PC-9 (cell line): ENCODE results near the gene RPL27. TPM values are rescaled to one million over a fixed set of nuclear protein-coding genes. Genes with fewer than 3 reads are reported as not detected.

Experiments used
- BruUV-seq: library from RNA; stranded (reverse); fragments of 400-500 nt; replicated peaks from 2 replicates; lab custom pipeline; 2021; lab: Mats Ljungman, UMichigan
- CTCF ChIA-PET: fragments of 300-600 bp; sonication (Branson Sonifier 250); formaldehyde crosslinking; loops from one replicate; lab custom pipeline; 2022; ENCODE audit warnings: antibody characterized with exemption; lab: Charles Lee
- POLR2A ChIA-PET: fragments of 300-600 bp; sonication (Branson Sonifier 250); formaldehyde crosslinking; loops from one replicate; lab custom pipeline; 2022; ENCODE audit warnings: antibody characterized with exemption; ENCODE audit not compliant: unreplicated experiment; lab: Charles Lee
- DNase-seq, 2 experiments: peaks; one replicate each; pipeline versions ENCODE4 v3.0.0 to v3.0.0-alpha.2; 2015 to 2022; ENCODE audit warnings: mixed read lengths in 1 of 2
- H2AFZ ChIP-seq: fragments of 200-600 bp; sonication (generic); 2 replicates; pipeline ENCODE4 v1.8.1; 2017; ENCODE audit warnings: antibody characterized with exemption
- H3F3A ChIP-seq: fragments of 200-600 bp; sonication (generic); 2 replicates; pipeline ENCODE4 v1.8.1; 2017; ENCODE audit warnings: antibody characterized with exemption, mild to moderate bottlenecking, low read depth; ENCODE audit not compliant: insufficient read depth
- H3K27ac ChIP-seq: fragments of 200-600 bp; sonication (generic); 2 replicates; pipeline ENCODE4 v1.6.1; 2016; ENCODE audit warnings: mixed run types
- H3K27me3 ChIP-seq: fragments of 200-600 bp; sonication (generic); 2 replicates; pipeline ENCODE4 v1.6.1; 2016; ENCODE audit warnings: low read depth, mixed run types; ENCODE audit not compliant: insufficient read depth
- H3K36me3 ChIP-seq: fragments of 200-600 bp; sonication (generic); 2 replicates; pipeline ENCODE4 v1.6.1; 2016; ENCODE audit warnings: low read depth, mixed run types
- H3K4me1 ChIP-seq: fragments of 200-600 bp; sonication (generic); replicated peaks from 2 replicates; pipeline ENCODE4 v1.6.1; 2016; ENCODE audit warnings: mixed run types; ENCODE audit not compliant: insufficient read depth
- H3K4me2 ChIP-seq: fragments of 200-600 bp; sonication (generic); 2 replicates; pipeline ENCODE4 v1.6.1; 2017; ENCODE audit warnings: mixed run types
- H3K4me3 ChIP-seq: fragments of 200-600 bp; sonication (generic); 2 replicates; pipeline ENCODE4 v1.6.1; 2016; ENCODE audit warnings: mixed run types
- H3K79me2 ChIP-seq: fragments of 200-600 bp; sonication (generic); 2 replicates; pipeline ENCODE4 v1.6.1; 2017; ENCODE audit warnings: low read depth, mixed run types
- H3K9me2 ChIP-seq: fragments of 200-600 bp; sonication (generic); 2 replicates; pipeline ENCODE4 v1.8.1; 2017; ENCODE audit warnings: mild to moderate bottlenecking; ENCODE audit not compliant: insufficient read depth
- H3K9me3 ChIP-seq: fragments of 200-600 bp; sonication (generic); 2 replicates; pipeline ENCODE4 v1.8.1; 2016; ENCODE audit warnings: low read depth; ENCODE audit not compliant: insufficient read depth
- H4K20me1 ChIP-seq: fragments of 200-600 bp; sonication (generic); 2 replicates; pipeline ENCODE4 v1.8.1; 2017; ENCODE audit not compliant: insufficient read depth
- EZH2 ChIP-seq: fragments of 200-600 bp; sonication (generic); IDR thresholded peaks from 2 replicates; pipeline ENCODE4 v1.8.0; 2017; ENCODE audit warnings: antibody characterized with exemption, low read depth
- intact Hi-C: fragments of 100-400 bp; cut with micrococcal nuclease; formaldehyde crosslinking; loops from one replicate; pipeline ENCODE4 v1.10.0; 2022; ENCODE audit not compliant: unreplicated experiment
- total RNA-seq: library from RNA; stranded (reverse); gene quantifications from 2 replicates; pipeline ENCODE4 v1.2.3, GENCODE V29; 2021
- TF ChIP-seq, protein P1 (sequence below): fragments of 200-600 bp; sonication (generic); conservative IDR thresholded peaks from 2 replicates; pipeline ENCODE4 v1.6.1; 2017; ENCODE audit warnings: mixed run types, antibody characterized with exemption, mild to moderate bottlenecking, moderate library complexity

Gene RPL27
- total RNA-seq, 1 experiment from 2014 or later, result 950 TPM

DNA sequence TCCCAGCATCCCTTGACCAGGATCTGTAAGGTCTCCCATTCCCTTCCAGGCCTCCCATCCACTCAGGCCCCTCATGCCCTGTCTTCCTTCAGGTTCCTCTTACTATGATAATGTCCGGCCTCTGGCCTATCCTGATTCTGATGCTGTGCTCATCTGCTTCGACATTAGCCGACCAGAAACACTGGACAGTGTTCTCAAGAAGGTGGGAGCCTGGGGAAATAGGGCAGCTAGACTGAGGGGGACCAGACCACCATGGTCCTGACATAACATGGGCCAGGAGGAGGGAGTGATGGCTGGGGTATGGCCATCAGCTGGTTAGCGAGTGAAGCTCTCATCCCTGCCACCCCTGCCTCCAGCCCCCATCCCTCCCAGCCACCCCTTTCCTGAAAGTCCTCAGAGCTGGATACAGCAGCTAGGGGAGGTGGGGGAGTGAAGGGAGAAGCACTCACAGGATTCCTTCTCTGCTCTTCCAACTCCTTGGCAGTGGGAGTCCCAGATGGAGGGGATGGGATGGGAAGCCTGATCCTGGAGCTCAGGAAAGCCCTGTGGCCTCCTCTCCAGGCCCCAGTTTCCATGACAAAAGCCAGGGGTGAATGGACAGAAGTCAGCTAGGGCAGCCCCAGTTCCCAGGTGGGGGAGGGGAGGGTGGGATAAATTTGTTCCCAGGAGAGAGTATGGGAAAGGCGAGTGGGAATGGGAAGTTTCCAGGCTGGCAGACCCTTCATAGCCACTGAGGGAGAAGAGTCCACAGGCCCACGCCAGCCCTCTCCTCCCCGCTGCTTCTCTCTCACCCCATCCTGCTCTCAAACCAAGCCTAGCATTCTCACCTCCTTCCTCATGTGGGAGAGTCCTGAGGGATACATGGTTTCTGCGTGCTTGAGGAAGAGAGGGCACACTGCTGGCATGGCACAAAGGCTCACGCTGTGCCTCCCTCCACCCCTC lies 29.1 kb downstream of the RPL27 start:
- no peaks in the 10 kb centered on the region for H3K36me3 ChIP-seq
- no peaks in the 10 kb centered on the region for H4K20me1 ChIP-seq
- no peaks in the 10 kb centered on the region for H3K9me3 ChIP-seq
- H3K4me1 ChIP-seq, result peaks cover 7% of the 10 kb centered on the region
- peaks cover 17% of the 10 kb centered on the region; the same call in 1 of the 2 replicates for H3F3A ChIP-seq
- POLR2A ChIA-PET, result no interaction called here
- no peak overlapping the region for H3K4me3 ChIP-seq
- BruUV-seq, result no TSS peak
- no peaks in the 10 kb centered on the region for H3K9me2 ChIP-seq
- TF ChIP-seq, protein P1, sequence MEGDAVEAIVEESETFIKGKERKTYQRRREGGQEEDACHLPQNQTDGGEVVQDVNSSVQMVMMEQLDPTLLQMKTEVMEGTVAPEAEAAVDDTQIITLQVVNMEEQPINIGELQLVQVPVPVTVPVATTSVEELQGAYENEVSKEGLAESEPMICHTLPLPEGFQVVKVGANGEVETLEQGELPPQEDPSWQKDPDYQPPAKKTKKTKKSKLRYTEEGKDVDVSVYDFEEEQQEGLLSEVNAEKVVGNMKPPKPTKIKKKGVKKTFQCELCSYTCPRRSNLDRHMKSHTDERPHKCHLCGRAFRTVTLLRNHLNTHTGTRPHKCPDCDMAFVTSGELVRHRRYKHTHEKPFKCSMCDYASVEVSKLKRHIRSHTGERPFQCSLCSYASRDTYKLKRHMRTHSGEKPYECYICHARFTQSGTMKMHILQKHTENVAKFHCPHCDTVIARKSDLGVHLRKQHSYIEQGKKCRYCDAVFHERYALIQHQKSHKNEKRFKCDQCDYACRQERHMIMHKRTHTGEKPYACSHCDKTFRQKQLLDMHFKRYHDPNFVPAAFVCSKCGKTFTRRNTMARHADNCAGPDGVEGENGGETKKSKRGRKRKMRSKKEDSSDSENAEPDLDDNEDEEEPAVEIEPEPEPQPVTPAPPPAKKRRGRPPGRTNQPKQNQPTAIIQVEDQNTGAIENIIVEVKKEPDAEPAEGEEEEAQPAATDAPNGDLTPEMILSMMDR, result no peak
- TF ChIP-seq EZH2, result no peak
- no peak overlapping the region for H3K4me2 ChIP-seq
- no peak overlapping the region for H2AFZ ChIP-seq
- no peaks in the 10 kb centered on the region for H3K79me2 ChIP-seq
- intact Hi-C loops, result no loop called here
- no peaks in the 10 kb centered on the region for H3K27me3 ChIP-seq
- DNase-seq, result no peak
- CTCF ChIA-PET, result interaction anchor here (0.6 kb wide), 1 partner anchor 121 kb away, joined by 6 read pairs; no protein-coding TSS in a partner anchor
- H3K27ac ChIP-seq, result no peak overlapping the region

DNA sequence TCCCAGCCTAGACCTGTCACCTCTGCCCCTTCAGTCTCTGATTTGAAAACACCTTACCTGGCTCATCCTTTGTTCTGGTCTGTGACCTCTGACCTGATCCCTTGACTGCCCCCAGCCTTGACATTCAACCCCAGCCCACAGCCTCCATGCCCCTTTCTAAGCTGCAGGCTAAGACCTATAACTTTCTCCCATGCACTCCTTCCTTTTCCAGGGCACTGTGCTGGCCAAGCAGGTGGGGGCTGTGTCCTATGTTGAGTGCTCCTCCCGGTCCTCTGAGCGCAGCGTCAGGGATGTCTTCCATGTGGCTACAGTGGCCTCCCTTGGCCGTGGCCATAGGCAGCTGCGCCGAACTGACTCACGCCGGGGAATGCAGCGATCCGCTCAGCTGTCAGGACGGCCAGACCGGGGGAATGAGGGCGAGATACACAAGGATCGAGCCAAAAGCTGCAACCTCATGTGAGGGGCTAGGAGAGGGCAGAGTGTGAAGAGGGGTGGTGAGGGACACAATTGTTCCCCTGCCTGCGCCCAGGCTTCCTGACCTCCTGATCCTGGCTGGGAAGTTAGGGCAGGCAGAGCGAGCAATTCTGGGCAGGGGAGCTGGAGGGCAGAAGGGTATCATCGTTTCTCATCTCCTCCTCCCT lies 30.1 kb downstream of the RPL27 start:
- TF ChIP-seq EZH2, result no peak
- TF ChIP-seq, protein P1, result no peak
- no peaks in the 10 kb centered on the region for H3K36me3 ChIP-seq
- H3F3A ChIP-seq, result peaks cover 17% of the 10 kb centered on the region; the same call in 1 of the 2 replicates
- H2AFZ ChIP-seq, result no peak overlapping the region
- intact Hi-C loops, result no loop called here
- no peak overlapping the region for H3K4me2 ChIP-seq
- ChIA-PET CTCF (interaction anchor here (0.6 kb wide), 1 partner anchor 310 kb away, joined by 3 read pairs; no protein-coding TSS in a partner anchor), POLR2A (no interaction called here)
- DNase-seq, result no peak
- H3K4me3 ChIP-seq, result no peak overlapping the region
- H4K20me1 ChIP-seq, result no peaks in the 10 kb centered on the region
- no TSS peak for BruUV-seq
- H3K27me3 ChIP-seq, result no peaks in the 10 kb centered on the region
- H3K9me3 ChIP-seq, result no peaks in the 10 kb centered on the region
- no peaks in the 10 kb centered on the region for H3K9me2 ChIP-seq
- no peak overlapping the region for H3K27ac ChIP-seq
- H3K79me2 ChIP-seq, result no peaks in the 10 kb centered on the region
- H3K4me1 ChIP-seq, result no peaks in the 10 kb centered on the region

DNA sequence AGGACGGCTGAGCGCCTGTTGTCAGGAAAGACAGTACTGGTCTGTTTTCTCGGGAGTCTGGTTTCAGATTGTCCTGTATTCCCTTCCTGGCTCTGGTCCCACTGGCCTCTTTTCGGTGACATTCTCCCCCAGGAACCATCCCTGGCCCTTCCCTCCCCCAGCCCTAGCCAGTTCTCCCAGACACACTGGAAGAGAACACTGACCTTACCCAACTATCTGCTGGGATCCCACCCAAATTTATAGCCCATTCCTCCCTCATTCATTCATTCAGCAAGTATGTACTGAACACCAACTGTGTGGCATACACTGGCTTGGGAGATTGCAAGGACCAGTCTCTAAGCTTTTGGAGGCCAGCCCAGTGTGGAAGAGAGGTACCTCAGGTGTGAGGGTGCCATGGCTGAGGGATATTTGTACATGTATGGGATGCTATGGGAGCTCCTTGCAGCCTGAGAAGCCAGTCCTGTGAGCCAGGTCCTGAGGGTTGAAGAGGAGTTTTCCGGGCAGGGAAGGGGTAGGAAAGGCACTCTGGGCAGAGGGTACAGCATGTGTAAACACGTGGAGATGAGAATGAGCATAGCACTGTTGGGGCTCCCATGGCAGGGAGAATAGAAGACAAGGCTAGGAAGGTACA lies 32.0 kb downstream of the RPL27 start:
- Histone ChIP-seq H4K20me1 (no peaks in the 10 kb centered on the region), H3K27me3 (no peaks in the 10 kb centered on the region), H3K4me1 (no peaks in the 10 kb centered on the region), H3K79me2 (no peaks in the 10 kb centered on the region), H2AFZ (no peak overlapping the region), H3K9me2 (no peaks in the 10 kb centered on the region), H3K27ac (no peak overlapping the region), H3K4me3 (no peak overlapping the region), H3F3A (peaks cover 17% of the 10 kb centered on the region; the same call in 1 of the 2 replicates), H3K9me3 (no peaks in the 10 kb centered on the region), H3K36me3 (no peaks in the 10 kb centered on the region), H3K4me2 (no peak overlapping the region)
- TF ChIP-seq, protein P1, result no peak
- intact Hi-C loops, result no loop called here
- POLR2A ChIA-PET, result interaction anchor here (0.5 to 0.6 kb wide), 2 partner anchors 331 to 1195 kb away, joined by 3 to 7 read pairs; no protein-coding TSS in a partner anchor
- CTCF ChIA-PET, result no interaction called here
- no peak for DNase-seq
- no TSS peak for BruUV-seq
